ENCODE results near the gene MSH6.
A peak's percentile ranks its signal among the peaks of the same experiment; 100 is the strongest.

Gene MSH6
- 96.6 to 133 (median 100) reads per million in 4 experiments for total RNA-seq

GRCh38 chr2:47782671-47783485, at the start of gene MSH6:
TSS of gene MSH6 (plus strand) at chr2:47783145. CDS start at chr2:47783234, 89 bp downstream.
- peak; percentile 81 for DNase-seq

- no peak for DNase-seq
These were observed 47.6 kb upstream of the MSH6 start for GRCh38 chr2:47735136-47735869.

- no peak for DNase-seq
These were observed 47.0 kb upstream of the MSH6 start for GRCh38 chr2:47735912-47736311.

GRCh38 chr2:47737191-47737975, 45.6 kb upstream of the MSH6 start:
- no peak for DNase-seq

- DNase-seq, result no peak
These were observed 44.6 kb upstream of the MSH6 start for GRCh38 chr2:47738331-47738730.

- DNase-seq, result no peak
These were observed 41.8 kb upstream of the MSH6 start for GRCh38 chr2:47741101-47741500.

GRCh38 chr2:47741637-47742036, 41.3 kb upstream of the MSH6 start:
- DNase-seq, result no peak

GRCh38 chr2:47744074-47744473, 38.9 kb upstream of the MSH6 start:
- no peak for DNase-seq

- no peak for DNase-seq
These were observed 35.1 kb upstream of the MSH6 start for GRCh38 chr2:47747878-47748277.

GRCh38 chr2:47751856-47752414, 31.0 kb upstream of the MSH6 start:
- DNase-seq, result no peak

GRCh38 chr2:47767497-47767844, 15.5 kb upstream of the MSH6 start:
- no peak for DNase-seq

GRCh38 chr2:47767880-47768609, 14.9 kb upstream of the MSH6 start:
- peak; percentile 56 for DNase-seq

- DNase-seq, result no peak
These were observed 13.6 kb upstream of the MSH6 start for GRCh38 chr2:47769318-47769717.

GRCh38 chr2:47771211-47771610, 11.7 kb upstream of the MSH6 start:
- DNase-seq, result no peak

- no peak for DNase-seq
These were observed 10.6 kb upstream of the MSH6 start for GRCh38 chr2:47772343-47772742.

GRCh38 chr2:47774567-47774966, 8.4 kb upstream of the MSH6 start:
- DNase-seq, result no peak

- DNase-seq, result no peak
These were observed 5.5 kb upstream of the MSH6 start for GRCh38 chr2:47777277-47777937.

- no peak for DNase-seq
These were observed 4.1 kb upstream of the MSH6 start for GRCh38 chr2:47778698-47779425.

GRCh38 chr2:47779426-47779790, 3.5 kb upstream of the MSH6 start:
- no peak for DNase-seq

GRCh38 chr2:47782381-47782670, 619 bp upstream of the MSH6 start:
- no peak for DNase-seq
